ENCODE results near the gene CHRNB2.

- no peak for TF ChIP-seq SOX6 (IDR thresholded peaks at IDR 0.05)
- no peak for TF ChIP-seq CUX1 (CRISPR knock-in tag; IDR thresholded peaks at IDR 0.05)
- no peak for TF ChIP-seq IRF2 (CRISPR knock-in tag; IDR thresholded peaks at IDR 0.05)
Measured at GRCh38 chr1:154579374-154579773, 11.8 kb downstream of the CHRNB2 start.
